HEK293 (cell line): ENCODE measurements around the gene DNAH3.
"Not testable (repeated sequence)": the region's sequence is repeated elsewhere in the genome, so short reads cannot be mapped to it uniquely, and the experiment has no call there.

Source experiments
- CTCF ChIA-PET: fragments of 350-600 bp; formaldehyde crosslinking; extraction: SDS; loops from one replicate; lab custom pipeline; 2021; ENCODE audit warnings: antibody characterized with exemption; lab: Yijun Ruan, JAX
- POLR2A ChIA-PET: fragments of 300-600 bp; formaldehyde crosslinking; extraction: SDS; loops from one replicate; lab custom pipeline; 2020; ENCODE audit warnings: antibody characterized with exemption, inconsistent platforms; lab: Yijun Ruan, JAX
- H3K27ac ChIP-seq: fragments of 200-500 bp; sonication (Bioruptor generic); 2 replicates; pipeline ENCODE4 v1.5.1; 2014; ENCODE audit warnings: low read depth, low read length, control low read depth, inconsistent platforms; ENCODE audit errors: extremely low read depth
- H3K36me3 ChIP-seq, 2 experiments: fragments of 200-500 bp in 1 of 2; sonication (Bioruptor generic) in 1 of 2; 1 replicate in 1 of 2; 2 replicates in 1 of 2; pipeline ENCODE4 v1.5.1; 2014 to 2017; ENCODE audit warnings: inconsistent platforms in 2 of 2, low read length in 2 of 2; ENCODE audit not compliant: control insufficient read depth in 2 of 2, insufficient read depth in 1 of 2
- H3K4me1 ChIP-seq: fragments of 200-500 bp; sonication (Bioruptor generic); 2 replicates; pipeline ENCODE4 v1.5.1; 2014; ENCODE audit warnings: mild to moderate bottlenecking, low read length, inconsistent platforms; ENCODE audit not compliant: control insufficient read depth, insufficient read depth
- H3K4me3 ChIP-seq: 2 replicates; pipeline ENCODE4 v1.5.1; 2011; ENCODE audit warnings: low read depth, mild to moderate bottlenecking, control low read depth, low read length, moderate library complexity
- H3K9me3 ChIP-seq: fragments of 200-500 bp; sonication (Bioruptor generic); 2 replicates; pipeline ENCODE4 v1.5.1; 2014; ENCODE audit warnings: low read depth, low read length, inconsistent platforms; ENCODE audit not compliant: control insufficient read depth, insufficient read depth
- AEBP2 ChIP-seq: fragments of 450-650 bp; formaldehyde crosslinking; IDR thresholded peaks from 2 replicates; pipeline ENCODE4 v1.5.1; 2016; ENCODE audit warnings: missing biosample characterization, missing genetic modification characterization, borderline replicate concordance
- EGR2 ChIP-seq: fragments of 450-650 bp; formaldehyde crosslinking; IDR thresholded peaks from 2 replicates; pipeline ENCODE4 v1.5.1; 2016; ENCODE audit warnings: low read depth, missing biosample characterization, missing genetic modification characterization
- GLIS1 ChIP-seq: fragments of 450-650 bp; formaldehyde crosslinking; IDR thresholded peaks from 2 replicates; pipeline ENCODE4 v1.5.1; 2016; ENCODE audit warnings: missing biosample characterization, missing genetic modification characterization
- HOXC10 ChIP-seq: sonication (generic); formaldehyde crosslinking; IDR thresholded peaks from 2 replicates; pipeline ENCODE4 v1.8.1; 2023; ENCODE audit warnings: mild to moderate bottlenecking, missing genetic modification reagents
- SETDB1 ChIP-seq: IDR thresholded peaks from one replicate; pipeline ENCODE4 v1.6.1; 2017; ENCODE audit warnings: mild to moderate bottlenecking, low read length, moderate library complexity, mixed read lengths; ENCODE audit not compliant: insufficient read length
- ZNF112 ChIP-seq: fragments of 450-650 bp; formaldehyde crosslinking; IDR thresholded peaks from 2 replicates; pipeline ENCODE4 v1.5.0; 2017; ENCODE audit warnings: missing biosample characterization, missing genetic modification characterization
- ZNF140 ChIP-seq: fragments of 450-650 bp; formaldehyde crosslinking; IDR thresholded peaks from 2 replicates; pipeline ENCODE4 v1.5.1; 2016; ENCODE audit warnings: missing biosample characterization, missing genetic modification characterization
- ZNF157 ChIP-seq: fragments of 450-650 bp; formaldehyde crosslinking; IDR thresholded peaks from 2 replicates; pipeline ENCODE4 v1.5.1; 2016; ENCODE audit warnings: missing biosample characterization, missing genetic modification characterization
- ZNF174 ChIP-seq: fragments of 450-650 bp; formaldehyde crosslinking; IDR thresholded peaks from 2 replicates; pipeline ENCODE4 v1.5.0; 2017; ENCODE audit warnings: missing biosample characterization, mild to moderate bottlenecking, missing genetic modification characterization
- ZNF19 ChIP-seq: fragments of 450-650 bp; formaldehyde crosslinking; IDR thresholded peaks from 2 replicates; pipeline ENCODE4; 2016; ENCODE audit warnings: missing biosample characterization, missing genetic modification characterization, low read depth
- ZNF221 ChIP-seq: fragments of 450-650 bp; formaldehyde crosslinking; IDR thresholded peaks from 2 replicates; pipeline ENCODE4 v1.5.1; 2017; ENCODE audit warnings: missing biosample characterization, missing genetic modification characterization, borderline replicate concordance
- ZNF404 ChIP-seq: fragments of 450-650 bp; formaldehyde crosslinking; IDR thresholded peaks from 2 replicates; pipeline ENCODE4 v1.5.1; 2017; ENCODE audit warnings: missing biosample characterization, missing genetic modification characterization
- ZNF529 ChIP-seq: fragments of 450-650 bp; formaldehyde crosslinking; IDR thresholded peaks from 2 replicates; pipeline ENCODE4 v1.5.1; 2017; ENCODE audit warnings: missing genetic modification characterization, missing biosample characterization; ENCODE audit not compliant: insufficient replicate concordance
- ZNF544 ChIP-seq: fragments of 450-650 bp; formaldehyde crosslinking; IDR thresholded peaks from 2 replicates; pipeline ENCODE4 v1.5.0; 2017; ENCODE audit warnings: missing biosample characterization, missing genetic modification characterization
- ZNF596 ChIP-seq: fragments of 450-650 bp; IDR thresholded peaks from 2 replicates; pipeline ENCODE4 v1.5.0; 2018; ENCODE audit warnings: missing biosample characterization, mild to moderate bottlenecking, missing genetic modification characterization, moderate library complexity
- ZNF600 ChIP-seq: fragments of 450-650 bp; formaldehyde crosslinking; IDR thresholded peaks from 2 replicates; pipeline ENCODE4 v1.5.1; 2016; ENCODE audit warnings: missing biosample characterization, missing genetic modification characterization
- ZNF626 ChIP-seq: fragments of 450-650 bp; sonication (Bioruptor Pico); formaldehyde crosslinking; IDR thresholded peaks from 2 replicates; pipeline ENCODE4 v1.5.1; 2018; ENCODE audit warnings: missing biosample characterization, missing genetic modification characterization, inconsistent platforms
- ZNF654 ChIP-seq: fragments of 450-650 bp; formaldehyde crosslinking; IDR thresholded peaks from 2 replicates; pipeline ENCODE4 v1.5.1; 2016; ENCODE audit warnings: low read depth, missing biosample characterization, missing genetic modification characterization
- TF ChIP-seq, protein P1 (sequence below): fragments of 450-650 bp; formaldehyde crosslinking; IDR thresholded peaks from 2 replicates; pipeline ENCODE4 v1.5.1; 2016; ENCODE audit warnings: missing biosample characterization, missing genetic modification characterization
- TF ChIP-seq, protein P2 (sequence below): fragments of 450-650 bp; formaldehyde crosslinking; IDR thresholded peaks from 2 replicates; pipeline ENCODE4 v1.5.1; 2017; ENCODE audit warnings: missing biosample characterization, missing genetic modification characterization
- TF ChIP-seq, protein P3 (sequence below): fragments of 450-650 bp; formaldehyde crosslinking; IDR thresholded peaks from 2 replicates; pipeline ENCODE4 v1.5.1; 2016; ENCODE audit warnings: missing biosample characterization, missing genetic modification characterization
- TF ChIP-seq, protein P4 (sequence below): sonication (generic); formaldehyde crosslinking; IDR thresholded peaks from 2 replicates; pipeline ENCODE4 v1.8.1; 2022; ENCODE audit warnings: mild to moderate bottlenecking, moderate library complexity, missing genetic modification reagents

Gene DNAH3

GRCh38 chr16:21197112-21197511 lies 46.5 kb upstream of the DNAH3 start (continued):
- TF ChIP-seq, protein P1, sequence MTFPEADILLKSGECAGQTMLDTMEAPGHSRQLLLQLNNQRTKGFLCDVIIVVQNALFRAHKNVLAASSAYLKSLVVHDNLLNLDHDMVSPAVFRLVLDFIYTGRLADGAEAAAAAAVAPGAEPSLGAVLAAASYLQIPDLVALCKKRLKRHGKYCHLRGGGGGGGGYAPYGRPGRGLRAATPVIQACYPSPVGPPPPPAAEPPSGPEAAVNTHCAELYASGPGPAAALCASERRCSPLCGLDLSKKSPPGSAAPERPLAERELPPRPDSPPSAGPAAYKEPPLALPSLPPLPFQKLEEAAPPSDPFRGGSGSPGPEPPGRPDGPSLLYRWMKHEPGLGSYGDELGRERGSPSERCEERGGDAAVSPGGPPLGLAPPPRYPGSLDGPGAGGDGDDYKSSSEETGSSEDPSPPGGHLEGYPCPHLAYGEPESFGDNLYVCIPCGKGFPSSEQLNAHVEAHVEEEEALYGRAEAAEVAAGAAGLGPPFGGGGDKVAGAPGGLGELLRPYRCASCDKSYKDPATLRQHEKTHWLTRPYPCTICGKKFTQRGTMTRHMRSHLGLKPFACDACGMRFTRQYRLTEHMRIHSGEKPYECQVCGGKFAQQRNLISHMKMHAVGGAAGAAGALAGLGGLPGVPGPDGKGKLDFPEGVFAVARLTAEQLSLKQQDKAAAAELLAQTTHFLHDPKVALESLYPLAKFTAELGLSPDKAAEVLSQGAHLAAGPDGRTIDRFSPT (tag by site-specific recombination) = no peak
- no peak for TF ChIP-seq ZNF404 (tag by site-specific recombination)
- TF ChIP-seq GLIS1 (tag by site-specific recombination) = no peak
- no peak for TF ChIP-seq ZNF112 (tag by site-specific recombination)
- no peak for TF ChIP-seq ZNF529 (tag by site-specific recombination)
- no peak for TF ChIP-seq HOXC10 (CRISPR knock-in tag)
- no peak for TF ChIP-seq ZNF626 (tag by site-specific recombination)
- no peak for TF ChIP-seq AEBP2 (tag by site-specific recombination)

DNA sequence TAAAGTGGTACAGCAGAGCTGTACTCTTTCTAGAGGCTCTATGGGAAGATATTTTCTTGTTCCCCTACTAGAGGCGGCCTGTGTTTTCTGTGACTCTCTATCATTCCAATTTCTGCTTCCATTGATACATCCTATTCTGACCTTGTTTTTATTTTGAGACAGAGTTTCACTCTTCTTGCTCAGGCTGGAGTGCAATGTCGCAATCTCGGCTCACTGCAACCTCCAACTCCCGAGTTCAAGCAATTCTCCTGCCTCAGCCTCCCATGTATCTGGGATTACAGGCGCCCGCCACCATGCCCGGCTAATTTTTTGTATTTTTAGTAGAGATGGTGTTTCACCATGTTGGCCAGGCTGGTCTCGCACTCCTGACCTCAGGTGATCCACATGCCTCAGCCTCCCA lies 44.7 kb upstream of the DNAH3 start:
- CTCF ChIA-PET = interaction anchor here (0.6 kb wide), 2 partner anchors 105 to 1471 kb away, joined by 4 to 5 read pairs; no protein-coding TSS in a partner anchor
- H3K4me1 ChIP-seq, H3K4me3 ChIP-seq, H3K36me3 ChIP-seq, H3K9me3 ChIP-seq, H3K27ac ChIP-seq, POLR2A ChIA-PET: not testable (repeated sequence)

DNA sequence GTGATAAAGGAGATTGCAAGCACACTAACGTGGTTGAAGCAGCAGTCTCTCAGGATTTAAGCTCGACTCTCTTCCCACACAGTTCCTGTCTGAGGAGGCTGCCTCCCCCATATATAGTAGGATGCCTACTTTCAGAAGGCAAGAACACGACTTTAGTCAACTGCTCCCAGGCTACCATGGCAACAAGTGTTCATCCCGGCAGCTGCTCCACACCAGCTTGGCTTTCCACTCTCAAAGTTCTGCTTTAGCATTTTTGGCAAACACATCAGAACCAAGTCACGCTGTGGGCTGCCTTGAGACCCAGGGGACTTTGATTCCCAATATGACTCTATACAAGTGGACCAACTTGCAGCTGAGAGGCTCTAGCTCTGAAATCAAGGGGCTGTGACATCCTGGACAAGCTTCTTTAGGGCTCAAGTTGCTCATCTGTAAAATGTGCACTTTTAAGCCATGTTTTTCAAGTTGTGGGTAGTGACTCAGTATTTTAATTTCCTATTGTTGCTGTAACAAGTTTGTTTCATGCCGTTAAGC lies 44.2 kb upstream of the DNAH3 start:
- ChIA-PET POLR2A (no interaction called here), CTCF (interaction anchor here (0.6 kb wide), 2 partner anchors 106 to 1472 kb away, joined by 4 to 5 read pairs; no protein-coding TSS in a partner anchor)
- TF ChIP-seq EGR2 (tag by site-specific recombination) (peak; percentile 35; the same call in 1 of the 2 replicates), ZNF544 (no peak)
- Histone ChIP-seq H3K27ac (no peak overlapping the region), H3K36me3 (no peaks in the 10 kb centered on the region), H3K4me3 (no peak overlapping the region), H3K9me3 (no peaks in the 10 kb centered on the region; the same call in 1 of the 2 replicates), H3K4me1 (no peaks in the 10 kb centered on the region)

DNA sequence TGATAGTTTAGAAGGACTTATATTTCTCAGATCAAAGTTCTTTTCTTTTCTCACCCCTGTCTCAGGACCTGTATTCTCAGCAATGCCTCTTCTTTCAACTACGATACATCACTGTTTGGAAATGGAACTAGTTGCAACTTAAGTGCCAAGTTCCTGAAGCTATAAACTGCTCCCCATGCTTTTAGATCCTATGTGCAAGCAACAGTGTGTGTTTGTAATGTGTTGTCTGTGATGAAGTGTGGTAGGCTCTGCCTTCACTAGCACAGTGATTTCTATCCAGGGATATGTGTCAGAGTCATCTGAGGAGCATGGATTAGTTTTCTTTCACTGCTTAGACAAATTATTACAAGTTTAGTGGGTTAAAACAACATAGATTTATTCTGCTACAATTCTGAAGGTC lies 42.3 kb upstream of the DNAH3 start:
- Histone ChIP-seq H3K27ac (no peak overlapping the region), H3K9me3 (no peaks in the 10 kb centered on the region; the same call in 1 of the 2 replicates), H3K36me3 (no peaks in the 10 kb centered on the region), H3K4me3 (no peak overlapping the region), H3K4me1 (no peaks in the 10 kb centered on the region)
- CTCF ChIA-PET = interaction anchor here (0.7 to 1.6 kb wide), 3 partner anchors 84 to 1127 kb away, joined by 4 to 5 read pairs (median 4); no protein-coding TSS in a partner anchor
- POLR2A ChIA-PET = no interaction called here
- no peak for TF ChIP-seq ZNF221 (tag by site-specific recombination)
- TF ChIP-seq, protein P2, sequence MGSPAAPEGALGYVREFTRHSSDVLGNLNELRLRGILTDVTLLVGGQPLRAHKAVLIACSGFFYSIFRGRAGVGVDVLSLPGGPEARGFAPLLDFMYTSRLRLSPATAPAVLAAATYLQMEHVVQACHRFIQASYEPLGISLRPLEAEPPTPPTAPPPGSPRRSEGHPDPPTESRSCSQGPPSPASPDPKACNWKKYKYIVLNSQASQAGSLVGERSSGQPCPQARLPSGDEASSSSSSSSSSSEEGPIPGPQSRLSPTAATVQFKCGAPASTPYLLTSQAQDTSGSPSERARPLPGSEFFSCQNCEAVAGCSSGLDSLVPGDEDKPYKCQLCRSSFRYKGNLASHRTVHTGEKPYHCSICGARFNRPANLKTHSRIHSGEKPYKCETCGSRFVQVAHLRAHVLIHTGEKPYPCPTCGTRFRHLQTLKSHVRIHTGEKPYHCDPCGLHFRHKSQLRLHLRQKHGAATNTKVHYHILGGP = no peak
- TF ChIP-seq ZNF140 (tag by site-specific recombination) = no peak
- TF ChIP-seq, protein P3, sequence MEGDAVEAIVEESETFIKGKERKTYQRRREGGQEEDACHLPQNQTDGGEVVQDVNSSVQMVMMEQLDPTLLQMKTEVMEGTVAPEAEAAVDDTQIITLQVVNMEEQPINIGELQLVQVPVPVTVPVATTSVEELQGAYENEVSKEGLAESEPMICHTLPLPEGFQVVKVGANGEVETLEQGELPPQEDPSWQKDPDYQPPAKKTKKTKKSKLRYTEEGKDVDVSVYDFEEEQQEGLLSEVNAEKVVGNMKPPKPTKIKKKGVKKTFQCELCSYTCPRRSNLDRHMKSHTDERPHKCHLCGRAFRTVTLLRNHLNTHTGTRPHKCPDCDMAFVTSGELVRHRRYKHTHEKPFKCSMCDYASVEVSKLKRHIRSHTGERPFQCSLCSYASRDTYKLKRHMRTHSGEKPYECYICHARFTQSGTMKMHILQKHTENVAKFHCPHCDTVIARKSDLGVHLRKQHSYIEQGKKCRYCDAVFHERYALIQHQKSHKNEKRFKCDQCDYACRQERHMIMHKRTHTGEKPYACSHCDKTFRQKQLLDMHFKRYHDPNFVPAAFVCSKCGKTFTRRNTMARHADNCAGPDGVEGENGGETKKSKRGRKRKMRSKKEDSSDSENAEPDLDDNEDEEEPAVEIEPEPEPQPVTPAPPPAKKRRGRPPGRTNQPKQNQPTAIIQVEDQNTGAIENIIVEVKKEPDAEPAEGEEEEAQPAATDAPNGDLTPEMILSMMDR (tag by site-specific recombination) = no peak
- TF ChIP-seq, protein P4, sequence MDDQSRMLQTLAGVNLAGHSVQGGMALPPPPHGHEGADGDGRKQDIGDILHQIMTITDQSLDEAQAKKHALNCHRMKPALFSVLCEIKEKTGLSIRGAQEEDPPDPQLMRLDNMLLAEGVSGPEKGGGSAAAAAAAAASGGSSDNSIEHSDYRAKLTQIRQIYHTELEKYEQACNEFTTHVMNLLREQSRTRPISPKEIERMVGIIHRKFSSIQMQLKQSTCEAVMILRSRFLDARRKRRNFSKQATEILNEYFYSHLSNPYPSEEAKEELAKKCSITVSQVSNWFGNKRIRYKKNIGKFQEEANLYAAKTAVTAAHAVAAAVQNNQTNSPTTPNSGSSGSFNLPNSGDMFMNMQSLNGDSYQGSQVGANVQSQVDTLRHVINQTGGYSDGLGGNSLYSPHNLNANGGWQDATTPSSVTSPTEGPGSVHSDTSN = no peak
- TF ChIP-seq ZNF654 (tag by site-specific recombination) = no peak
- no peak for TF ChIP-seq ZNF157 (tag by site-specific recombination)
- no peak for TF ChIP-seq SETDB1
- TF ChIP-seq ZNF596 (tag by site-specific recombination) = no peak
- no peak for TF ChIP-seq ZNF600 (tag by site-specific recombination)
- TF ChIP-seq ZNF19 (tag by site-specific recombination) = no peak
- TF ChIP-seq ZNF174 (tag by site-specific recombination) = no peak
